Ishikawa (cell line): ENCODE data around the gene TMEM127.

Source experiments
- EP300 ChIP-seq: IDR thresholded peaks from 2 replicates; pipeline ENCODE4 v1.6.1; 2012; ENCODE audit warnings: borderline replicate concordance
- MAX ChIP-seq: IDR thresholded peaks from 2 replicates; pipeline ENCODE4 v1.6.1; 2012
- USF1 ChIP-seq: IDR thresholded peaks from 2 replicates; pipeline ENCODE4 v1.6.1; 2012

- no peak for TF ChIP-seq EP300
- no peak for TF ChIP-seq USF1
- TF ChIP-seq MAX = no peak
Measured at GRCh38 chr2:96240341-96241038, 25.3 kb downstream of the TMEM127 start.
